ENCODE results near the gene AADAT.
"Not testable (repeated sequence)": the region's sequence is repeated elsewhere in the genome, so short reads cannot be mapped to it uniquely, and the experiment has no call there.

AADAT gene

DNA sequence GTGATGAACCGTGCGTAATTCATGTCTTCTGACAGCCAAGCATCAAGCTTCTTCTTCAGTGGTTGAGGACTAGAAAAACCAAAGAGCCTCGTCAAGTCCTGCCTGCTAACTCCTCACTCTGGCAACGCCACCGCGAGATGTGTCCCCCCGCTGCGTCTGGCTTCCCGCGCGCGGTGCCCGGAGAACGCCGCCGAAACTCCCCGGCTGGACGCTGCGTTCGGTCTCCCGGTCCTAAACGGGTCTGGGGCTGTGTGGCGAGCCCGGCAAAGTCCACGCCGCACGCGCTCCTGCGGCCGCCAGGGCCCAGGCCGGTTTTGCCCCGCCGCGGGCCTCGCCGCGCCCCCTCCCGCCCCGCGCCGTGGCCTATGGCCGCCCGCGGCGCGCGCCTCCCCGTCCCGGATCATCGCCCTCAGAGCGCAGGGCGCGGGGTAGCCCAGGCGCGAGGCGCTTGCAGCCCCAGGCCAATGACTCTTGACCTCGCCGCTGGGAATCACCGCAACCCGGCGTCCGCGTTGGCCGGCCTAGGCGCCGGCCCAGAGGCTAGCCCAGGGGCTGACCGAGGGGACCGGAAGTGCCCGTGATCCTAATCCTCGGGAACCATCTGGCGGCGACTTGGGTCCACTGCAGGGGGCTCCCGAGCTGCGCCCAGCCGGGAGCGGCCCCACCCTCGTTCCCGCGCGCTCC is at the start of gene AADAT:
AADAT (minus strand) TSS at position 289 of the 684 bp plus-strand sequence; CDS start at position 23, 266 bp downstream.
- no peak for DNase-seq (ENCODE audit: low read depth in 1 of 2, low spot score in 1 of 2)

DNA sequence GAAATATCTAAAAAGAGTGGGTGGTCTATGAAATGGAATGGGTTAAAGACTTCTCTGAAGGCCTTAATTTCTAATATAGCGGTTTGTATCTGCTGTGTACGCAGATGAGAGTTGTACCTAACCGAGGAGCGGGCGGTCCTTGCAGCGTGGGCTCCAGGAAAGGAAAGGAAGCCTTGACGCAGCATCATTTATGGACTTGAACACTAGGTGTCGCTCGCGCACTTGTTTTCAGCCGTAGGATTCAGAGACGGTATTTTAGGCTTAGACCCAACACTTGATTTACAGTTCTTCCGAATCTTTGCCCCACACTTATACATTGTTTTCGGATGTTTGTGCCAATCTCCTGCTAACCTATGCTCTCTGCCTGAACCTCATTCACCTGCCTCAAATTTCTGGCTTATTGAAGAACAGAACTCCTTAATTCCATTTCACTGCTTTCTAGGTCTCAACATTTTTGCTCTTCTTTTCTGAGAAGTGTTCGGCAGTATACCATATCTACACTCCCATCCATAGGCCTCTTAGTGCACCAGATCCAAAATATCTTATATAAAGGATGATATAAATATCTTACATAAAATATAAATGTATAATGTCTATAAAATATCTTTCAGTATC is 48.9 kb upstream of the AADAT start:
- DNase-seq (ENCODE audit: low read depth in 1 of 2, low spot score in 1 of 2), result peak; percentile 26 to 63

DNA sequence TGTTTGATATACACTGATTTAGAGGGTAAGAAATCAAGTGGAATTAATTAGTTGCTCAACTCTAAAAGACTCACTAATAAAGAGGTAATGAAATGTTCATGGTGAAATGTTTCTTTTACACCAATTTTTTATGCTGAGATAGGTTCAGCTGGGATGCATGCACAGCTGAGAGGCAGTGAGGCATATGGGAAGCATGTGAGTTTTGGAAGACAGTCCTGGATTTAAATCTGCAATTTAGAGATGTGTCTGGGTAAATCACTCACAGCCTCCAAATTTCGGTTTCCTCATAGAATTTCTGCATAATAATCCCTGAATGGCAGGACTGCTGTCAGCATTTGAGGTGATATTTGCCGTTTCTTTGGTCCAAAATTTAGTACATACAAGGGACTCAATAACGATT is 48.2 kb upstream of the AADAT start:
- DNase-seq (ENCODE audit: low read depth in 1 of 2, low spot score in 1 of 2), result no peak

DNA sequence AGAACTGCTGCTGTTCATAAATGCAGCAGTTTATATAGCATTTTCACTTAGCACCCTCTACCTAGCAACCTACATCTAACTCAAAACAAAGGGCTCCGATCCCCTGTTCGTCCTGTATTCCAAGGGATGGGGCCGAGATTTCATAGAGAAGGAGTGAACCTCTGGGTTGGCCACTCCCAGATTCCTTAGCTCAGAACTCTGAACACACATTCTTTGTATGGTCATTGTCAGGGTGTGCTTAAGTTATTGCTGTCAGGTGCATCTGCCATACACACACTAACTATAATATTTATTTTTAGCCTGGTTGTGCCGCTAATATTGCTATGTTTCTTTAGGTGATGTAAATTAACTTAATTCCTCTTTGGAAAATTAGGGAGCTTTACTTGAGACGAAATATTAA is 47.7 kb upstream of the AADAT start:
- DNase-seq (ENCODE audit: low read depth in 1 of 2, low spot score in 1 of 2), result no peak

DNA sequence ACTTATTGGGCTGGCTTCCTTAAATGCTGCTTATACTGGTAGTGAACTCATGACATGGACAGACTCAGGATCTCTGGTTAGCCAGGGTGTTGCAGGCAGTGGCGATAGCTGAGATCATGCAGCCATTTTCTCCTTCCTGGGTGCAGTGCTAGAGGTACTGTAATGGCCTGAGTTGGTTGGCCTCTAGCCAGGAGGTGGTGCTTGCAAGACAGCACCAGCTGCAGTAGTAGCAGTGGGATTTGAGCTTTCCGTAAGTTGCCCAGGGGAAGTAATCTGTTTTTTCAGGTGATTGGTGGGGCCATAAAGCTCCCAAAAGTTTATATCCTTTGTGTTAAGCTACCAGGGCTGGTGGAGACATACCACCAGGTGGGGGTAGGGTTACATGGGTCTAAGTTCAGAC is 45.1 kb upstream of the AADAT start:
- DNase-seq (ENCODE audit: low read depth in 1 of 2, low spot score in 1 of 2), result no peak

DNA sequence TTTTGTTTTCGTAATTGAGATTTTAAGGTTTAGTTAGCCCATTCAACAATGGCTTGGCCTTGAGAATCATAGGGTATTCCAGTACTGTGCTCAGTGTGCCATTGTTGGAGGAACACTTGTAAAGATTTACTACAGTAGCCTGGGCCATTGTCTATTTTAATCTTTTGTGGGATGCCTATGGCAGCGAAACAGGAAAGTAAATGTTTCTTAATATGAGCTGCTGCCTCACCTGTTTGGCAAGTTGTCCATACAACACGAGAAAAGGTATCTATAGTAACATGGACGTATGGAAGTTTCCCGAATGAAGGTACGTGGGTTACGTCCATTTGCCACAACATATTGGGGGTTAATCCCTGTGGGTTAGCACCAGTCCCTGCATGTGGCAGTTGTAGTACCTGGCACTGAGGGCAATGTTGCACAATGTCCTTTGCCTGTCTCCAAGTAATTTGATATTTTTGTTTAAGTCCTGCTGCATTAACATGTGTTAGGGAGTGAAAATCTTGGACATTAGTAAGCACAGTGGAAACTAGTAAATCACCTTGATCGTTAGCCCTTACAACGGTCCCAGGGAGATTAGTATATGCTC is 38.6 kb upstream of the AADAT start:
- no peak for DNase-seq (ENCODE audit: low read depth in 1 of 2, low spot score in 1 of 2)

DNA sequence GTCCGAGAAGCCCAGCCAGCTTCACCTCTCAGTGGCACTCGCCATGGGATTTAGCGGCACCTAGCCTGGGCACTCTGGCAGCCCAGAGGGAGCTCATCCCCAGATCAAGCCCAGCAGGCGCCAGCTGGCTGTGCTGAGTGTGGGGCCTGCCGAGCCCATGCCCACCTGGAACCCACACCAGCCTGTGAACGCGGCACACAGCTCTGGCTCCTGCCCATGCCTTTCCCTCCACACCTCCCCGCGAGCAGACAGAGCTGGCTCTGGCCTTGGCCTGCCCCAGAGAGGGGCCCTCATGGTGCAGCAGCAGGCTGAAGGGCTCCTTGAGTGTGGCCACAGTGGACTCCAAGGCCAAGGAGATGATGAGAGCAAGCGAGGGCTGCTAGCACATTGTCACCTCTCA is 38.0 kb upstream of the AADAT start:
- no peak for DNase-seq (ENCODE audit: low read depth in 1 of 2, low spot score in 1 of 2)

DNA sequence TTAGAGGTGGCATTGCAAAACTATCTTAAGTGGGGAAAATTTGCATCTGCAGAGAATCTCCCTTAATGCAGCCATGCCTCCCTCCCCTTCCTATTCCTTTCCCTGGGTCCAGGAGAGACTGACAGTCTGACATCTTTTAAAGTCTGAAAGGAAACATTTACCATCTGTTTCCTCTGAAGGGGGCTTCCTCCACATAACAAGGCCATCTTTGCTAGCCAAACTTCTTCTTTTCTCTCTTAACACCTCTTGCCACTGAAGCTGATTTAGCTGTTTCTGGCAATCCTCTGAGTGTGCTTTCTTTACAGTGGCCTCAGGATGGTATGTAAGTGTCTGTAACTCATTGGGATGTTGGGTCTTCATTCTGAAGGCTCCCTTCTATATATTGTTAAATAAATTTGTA is 34.6 kb upstream of the AADAT start:
- no peak for DNase-seq (ENCODE audit: low read depth in 1 of 2, low spot score in 1 of 2)

DNA sequence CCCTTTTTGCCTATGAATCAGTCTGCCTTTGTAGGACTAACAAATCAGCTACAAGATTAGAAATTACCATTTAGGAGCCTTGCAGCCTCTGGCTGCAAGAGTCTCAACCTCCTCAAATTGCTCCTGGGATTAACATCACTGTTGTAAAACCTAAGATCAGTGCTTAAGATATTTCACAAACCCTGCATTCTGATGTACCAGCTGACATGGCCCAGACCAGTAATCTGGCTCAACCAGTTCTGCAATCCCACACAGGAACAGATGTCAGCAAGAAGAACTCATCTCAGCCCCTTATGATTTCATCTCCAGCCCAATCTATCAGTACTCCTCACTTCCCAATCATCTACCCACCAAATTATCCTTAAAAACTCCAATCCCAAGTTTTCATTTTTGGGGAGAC is 32.5 kb upstream of the AADAT start:
- no peak for DNase-seq (ENCODE audit: low read depth in 1 of 2, low spot score in 1 of 2)

DNA sequence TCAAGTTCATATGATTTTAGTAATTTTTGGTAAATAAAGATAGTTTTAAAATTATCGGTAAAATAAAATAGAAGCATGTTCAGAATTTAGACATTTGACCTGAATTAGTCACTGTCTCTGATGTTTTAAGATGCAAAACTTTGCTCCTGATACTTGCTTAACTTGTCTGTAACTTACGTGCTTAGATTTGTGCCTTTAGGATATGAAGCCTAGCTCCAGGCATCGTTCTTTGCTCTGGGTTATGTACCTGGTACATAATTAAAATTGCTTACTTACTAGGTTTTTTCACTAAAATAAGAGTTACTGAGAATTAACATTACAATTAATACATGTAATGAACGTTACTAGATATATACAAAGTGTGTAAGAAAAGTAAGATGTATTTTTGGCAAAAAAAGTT is 24.9 kb upstream of the AADAT start:
- no peak for DNase-seq (ENCODE audit: low read depth in 1 of 2, low spot score in 1 of 2)

DNA sequence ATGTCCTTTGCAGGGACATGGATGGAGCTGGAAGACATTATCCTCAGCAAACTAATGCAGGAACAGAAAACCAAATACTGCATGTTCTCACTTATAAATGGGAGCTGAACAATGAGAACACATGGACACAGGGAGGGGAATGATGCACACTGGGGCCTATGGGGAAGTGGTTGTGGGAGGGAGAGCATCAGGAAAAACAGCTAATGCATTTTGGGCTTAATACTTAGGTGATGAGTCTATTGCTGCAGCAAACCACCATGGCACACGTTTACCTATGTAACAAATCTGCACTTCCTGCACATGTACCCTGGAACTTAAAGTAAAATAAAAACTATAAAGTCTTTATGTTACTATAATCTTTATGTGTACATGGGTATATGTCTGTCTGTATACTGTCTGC is 24.4 kb upstream of the AADAT start:
- DNase-seq (ENCODE audit: low read depth in 1 of 2, low spot score in 1 of 2), result not testable (repeated sequence)

DNA sequence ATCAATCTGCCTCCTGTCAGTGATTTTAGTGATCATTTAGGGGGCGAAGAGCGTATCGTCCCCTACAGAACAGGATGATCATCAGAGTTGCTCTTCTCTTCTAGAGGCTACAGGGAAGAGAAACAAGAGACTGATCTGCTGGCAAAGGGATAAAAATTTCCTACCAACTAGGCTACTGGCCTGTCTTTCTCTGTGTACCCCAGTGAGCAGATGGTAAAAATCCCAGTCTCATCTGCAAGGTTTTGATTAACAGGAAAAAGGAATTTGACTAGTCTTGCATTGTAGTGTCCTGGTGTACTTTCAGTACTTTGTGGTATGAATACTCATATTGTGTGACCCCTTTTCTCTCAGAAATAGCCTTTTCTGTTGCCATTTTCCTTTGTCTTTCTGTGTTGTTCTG is 21.8 kb upstream of the AADAT start:
- DNase-seq (ENCODE audit: low read depth in 1 of 2, low spot score in 1 of 2), result no peak

DNA sequence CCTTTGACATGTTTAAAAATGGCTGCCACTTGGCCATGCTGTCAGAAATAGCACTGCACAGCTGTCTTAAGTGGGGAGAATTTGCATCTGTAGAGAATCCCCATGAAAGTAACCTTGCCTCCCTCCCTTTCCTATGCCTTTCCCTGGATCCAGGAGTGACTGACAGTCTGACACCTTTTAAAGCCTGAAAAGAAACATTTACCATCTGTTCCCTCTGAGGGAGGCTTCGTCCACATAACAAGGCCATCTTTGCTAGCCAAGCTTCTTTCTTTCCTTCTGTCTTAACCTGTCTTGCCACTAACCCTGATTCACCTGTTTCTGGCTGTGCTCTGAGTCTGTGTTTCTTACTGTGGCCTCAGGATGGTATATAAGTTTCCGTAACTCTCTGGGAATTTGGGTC is 21.3 kb upstream of the AADAT start:
- DNase-seq (ENCODE audit: low read depth in 1 of 2, low spot score in 1 of 2), result no peak

DNA sequence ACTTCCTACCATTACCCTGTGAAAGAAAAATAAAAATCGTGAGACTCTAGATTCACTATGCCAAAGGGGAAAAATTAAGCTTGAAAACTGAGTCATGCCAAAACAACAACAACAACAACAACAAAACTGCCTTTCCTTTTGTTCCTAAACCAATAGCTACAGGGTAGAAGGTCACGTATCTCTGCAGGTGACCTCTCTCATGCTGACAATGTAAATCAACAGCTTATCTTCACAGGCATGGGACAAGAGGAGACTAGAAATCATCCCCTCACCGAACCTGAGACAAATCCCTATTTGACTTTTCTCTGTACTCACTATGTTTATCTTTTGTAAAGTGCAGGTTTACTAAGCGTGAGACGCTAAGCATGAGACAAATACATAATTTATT is 20.5 kb upstream of the AADAT start:
- DNase-seq (ENCODE audit: low read depth in 1 of 2, low spot score in 1 of 2), result no peak

DNA sequence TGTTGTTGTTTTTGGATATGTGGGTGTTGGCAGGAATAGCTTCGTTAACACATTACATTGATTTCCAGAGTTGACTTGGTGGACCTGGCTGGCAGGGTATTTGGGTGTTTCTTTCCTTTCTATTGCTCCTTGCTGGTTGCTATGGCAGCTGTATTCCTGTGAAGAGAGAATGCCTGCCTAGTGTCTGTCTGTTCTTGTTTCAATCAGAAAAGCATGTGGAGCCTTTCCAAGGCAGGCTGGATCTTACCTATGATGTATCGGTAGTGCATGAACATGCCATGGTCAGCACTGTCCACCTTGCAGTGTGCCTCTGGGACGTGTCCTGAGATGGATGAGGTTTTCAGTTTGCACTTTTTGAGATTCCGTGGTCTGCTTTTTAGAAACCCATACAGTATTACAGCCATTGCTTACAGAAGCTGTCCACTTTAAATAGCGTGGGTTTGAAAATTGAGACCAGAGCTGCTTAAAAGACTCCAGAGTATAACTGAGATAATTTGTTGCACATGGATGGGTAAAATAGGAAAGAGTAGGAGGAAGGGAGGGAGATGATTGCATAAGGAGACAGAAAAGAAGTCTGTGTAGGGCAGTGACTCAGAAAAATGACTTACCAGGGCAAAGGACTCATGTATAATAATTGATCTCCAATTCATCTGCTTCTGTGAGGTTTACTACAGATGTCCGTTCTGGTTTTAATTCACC is 20.0 kb upstream of the AADAT start:
- no peak for DNase-seq (ENCODE audit: low read depth in 1 of 2, low spot score in 1 of 2)

DNA sequence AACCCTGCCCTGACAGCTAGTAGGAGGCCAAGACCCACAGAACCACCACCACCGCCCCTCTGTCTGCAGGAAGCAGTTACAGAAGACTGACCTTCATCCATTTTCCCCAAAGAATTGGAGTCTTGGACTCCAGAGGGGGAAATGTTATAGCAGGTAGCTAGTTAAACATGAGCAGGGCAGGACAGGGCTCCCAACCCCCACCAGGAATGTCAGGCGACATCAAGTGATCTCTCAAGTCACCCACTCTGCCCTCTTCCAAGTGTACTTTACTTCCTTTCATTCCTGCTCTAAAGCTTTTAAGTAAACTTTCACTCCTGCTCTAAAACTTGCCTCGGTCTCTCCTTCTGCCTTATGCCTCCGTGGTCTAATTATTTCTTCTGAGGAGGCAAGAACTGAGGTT is 17.1 kb upstream of the AADAT start:
- no peak for DNase-seq (ENCODE audit: low read depth in 1 of 2, low spot score in 1 of 2)

DNA sequence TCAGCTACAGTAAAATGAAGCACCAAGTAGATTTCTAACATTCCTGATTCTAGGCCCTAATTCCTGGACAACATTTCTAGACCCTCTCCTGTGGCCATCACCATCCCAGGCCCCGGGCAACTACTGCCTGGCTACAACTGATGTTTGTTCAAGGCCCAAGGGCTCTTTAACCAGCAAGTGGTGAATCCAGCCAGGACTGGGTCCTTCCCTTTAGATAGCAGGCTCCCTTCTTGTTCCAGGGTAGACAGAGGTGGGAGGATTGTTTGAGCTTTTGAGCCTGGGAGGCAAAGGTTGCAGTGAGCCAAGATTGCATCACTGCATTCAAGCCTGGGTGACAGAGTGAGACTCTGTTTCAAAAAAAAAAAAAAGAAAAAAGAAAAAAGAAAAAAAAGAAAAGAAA is 12.7 kb upstream of the AADAT start:
- no peak for DNase-seq (ENCODE audit: low read depth in 1 of 2, low spot score in 1 of 2)

DNA sequence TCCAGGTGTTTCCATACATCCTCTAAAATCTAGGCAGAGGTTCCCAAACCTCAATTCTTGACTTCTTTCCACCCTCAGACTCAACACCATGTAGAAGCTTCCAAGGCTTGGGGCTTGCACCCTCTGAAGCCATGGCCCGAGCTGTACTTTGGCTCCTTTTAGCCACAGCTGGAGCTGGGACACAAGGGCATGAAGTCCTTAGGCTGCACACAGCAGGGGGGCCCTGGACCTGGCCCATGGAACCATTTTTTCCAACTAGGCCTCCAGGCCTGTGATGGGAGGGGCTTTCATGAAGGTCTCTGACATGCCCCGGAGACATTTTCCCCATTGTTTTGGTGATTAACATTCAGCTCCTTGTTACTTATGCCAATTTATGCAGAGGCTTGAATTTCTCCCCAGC is 8.4 kb upstream of the AADAT start:
- DNase-seq (ENCODE audit: low read depth in 1 of 2, low spot score in 1 of 2), result not testable (repeated sequence)

DNA sequence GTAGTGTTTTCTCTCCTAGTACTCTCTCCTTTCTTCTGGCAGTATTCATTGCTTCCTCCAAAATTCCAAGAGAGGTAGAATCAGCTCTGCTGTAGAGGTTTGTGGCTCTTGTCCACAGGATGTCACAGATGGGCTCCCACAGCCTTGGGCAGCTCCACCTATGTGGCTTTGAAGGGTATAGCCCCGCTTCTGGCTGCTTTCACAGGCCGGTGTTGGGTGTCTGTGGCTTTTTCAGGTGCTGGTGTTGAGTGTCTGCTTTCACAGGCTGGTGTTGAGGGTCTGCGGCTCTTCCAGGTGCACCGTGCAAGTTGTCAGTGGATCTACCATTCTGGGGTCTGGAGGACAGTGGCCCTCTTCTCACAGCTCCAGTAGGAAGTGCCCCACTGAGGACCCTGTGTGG is 7.9 kb upstream of the AADAT start:
- DNase-seq (ENCODE audit: low read depth in 1 of 2, low spot score in 1 of 2), result no peak

DNA sequence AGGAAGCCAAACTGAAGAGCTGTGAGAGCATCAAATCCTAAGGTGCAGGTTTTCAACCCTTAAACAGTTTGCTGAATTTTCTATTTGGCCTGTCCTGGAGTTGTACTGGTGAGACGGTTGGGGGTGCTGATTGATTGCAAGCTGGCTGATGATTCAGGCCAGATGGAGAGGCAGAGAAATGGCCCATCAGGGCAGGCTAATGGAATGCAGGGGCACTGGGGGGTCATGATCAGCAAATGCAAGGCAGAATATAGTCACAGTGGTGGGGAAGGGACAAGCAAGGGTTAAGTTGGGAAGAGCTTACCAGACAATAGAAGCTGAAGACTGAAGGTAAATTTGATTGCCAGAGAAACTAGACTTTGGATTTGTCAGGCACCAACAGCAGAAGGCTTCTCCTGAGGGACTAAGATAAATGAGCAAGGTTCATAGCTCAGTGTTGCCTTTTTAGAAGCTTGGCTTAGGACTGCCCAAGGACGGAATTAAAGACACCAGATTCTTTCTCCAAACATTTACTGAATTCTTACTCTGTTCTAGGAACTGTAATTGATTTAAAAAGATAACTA is 4.3 kb upstream of the AADAT start:
- DNase-seq (ENCODE audit: low read depth in 1 of 2, low spot score in 1 of 2), result no peak

DNA sequence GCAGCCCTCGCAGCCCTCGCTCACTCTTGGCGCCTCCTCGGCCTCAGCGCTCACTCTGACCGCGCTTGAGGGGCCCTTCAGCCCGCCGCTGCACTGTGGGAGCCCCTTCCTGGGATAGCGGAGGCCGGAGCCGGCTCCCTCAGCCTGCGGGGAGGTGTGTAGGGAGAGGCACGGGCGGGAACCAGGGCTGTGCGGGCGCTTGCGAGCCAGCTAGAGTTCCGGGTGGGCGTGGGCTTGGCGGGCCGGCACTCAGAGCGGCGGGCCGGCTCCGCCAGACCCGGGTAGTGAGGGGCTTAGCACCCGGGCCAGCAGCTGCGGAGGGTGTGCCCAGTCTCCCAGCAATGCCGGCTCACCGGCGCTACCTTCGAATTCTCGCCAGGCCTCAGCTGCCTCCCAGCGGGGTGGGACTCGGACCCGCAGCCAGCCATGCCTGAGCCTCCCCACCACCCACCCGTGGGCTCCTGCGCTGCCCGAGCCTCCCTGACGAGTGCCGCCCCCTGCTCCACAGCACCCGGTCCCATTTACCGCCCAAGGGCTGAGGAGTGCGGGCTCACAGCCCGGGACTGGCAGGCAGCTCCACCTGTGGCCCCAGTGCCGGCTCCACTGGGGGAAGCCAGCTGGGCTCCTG is 1.4 kb upstream of the AADAT start:
- DNase-seq (ENCODE audit: low read depth in 1 of 2, low spot score in 1 of 2), result no peak

Measured in activated CD4-positive, alpha-beta T cell treated with anti-CD3 and anti-CD28 coated beads, Interleukin-2, amount 50 U/mL, for 24 hours (primary cell).